ENCODE measurements around the gene RALBP1.

- TF ChIP-seq POLR2A (IDR thresholded peaks at IDR 0.05; ENCODE audit: extremely low read depth, insufficient read length) (no peak), CTCF (IDR thresholded peaks at IDR 0.05; ENCODE audit: low read depth, low read length) (no peak), MYC (IDR thresholded peaks at IDR 0.05; ENCODE audit: low read depth, low read length) (no peak)
- TF ChIP-seq, protein P1, sequence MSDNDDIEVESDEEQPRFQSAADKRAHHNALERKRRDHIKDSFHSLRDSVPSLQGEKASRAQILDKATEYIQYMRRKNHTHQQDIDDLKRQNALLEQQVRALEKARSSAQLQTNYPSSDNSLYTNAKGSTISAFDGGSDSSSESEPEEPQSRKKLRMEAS (IDR thresholded peaks at IDR 0.05; ENCODE audit: low read depth, low read length), result no peak
Observed at GRCh38 chr18:9559253-9559652, 83.9 kb downstream of the RALBP1 start.
